ENCODE measurements around the gene NRDE2.

NRDE2 gene

GRCh38 chr14:90294872-90295271 is 36.9 kb downstream of the NRDE2 start:
- Histone ChIP-seq H3K9me3 (ENCODE audit: insufficient read depth, low read depth, low read length) (no peaks in the 10 kb centered on the region), H3K36me3 (ENCODE audit: insufficient read depth, low read length) (peaks cover 72% of the 10 kb centered on the region), H3K27me3 (ENCODE audit: insufficient read depth, low read length) (no peaks in the 10 kb centered on the region), H3K9ac (ENCODE audit: low read depth, low read length) (no peak overlapping the region), H3K4me1 (ENCODE audit: insufficient read depth, low read length) (peaks cover 10% of the 10 kb centered on the region), H3K27ac (ENCODE audit: low read depth, low read length) (no peak overlapping the region), H3K4me3 (ENCODE audit: low read length) (no peak overlapping the region)
- 95% methylated on average over 2 of the region's 2 CpGs for WGBS

- Histone ChIP-seq H3K4me1 (ENCODE audit: insufficient read depth, low read length) (peaks cover 10% of the 10 kb centered on the region), H3K4me3 (ENCODE audit: low read length) (no peak overlapping the region), H3K36me3 (ENCODE audit: insufficient read depth, low read length) (peaks cover 73% of the 10 kb centered on the region), H3K27me3 (ENCODE audit: insufficient read depth, low read length) (no peaks in the 10 kb centered on the region), H3K9me3 (ENCODE audit: insufficient read depth, low read depth, low read length) (no peaks in the 10 kb centered on the region), H3K27ac (ENCODE audit: low read depth, low read length) (no peak overlapping the region), H3K9ac (ENCODE audit: low read depth, low read length) (no peak overlapping the region)
- 95% methylated on average over 11 of the region's 11 CpGs for whole genome bisulfite sequencing
Observed at GRCh38 chr14:90293766-90294730, 37.7 kb downstream of the NRDE2 start.

- Histone ChIP-seq H3K4me3 (ENCODE audit: low read length) (no peak overlapping the region), H3K4me1 (ENCODE audit: insufficient read depth, low read length) (peaks cover 10% of the 10 kb centered on the region), H3K27ac (ENCODE audit: low read depth, low read length) (no peak overlapping the region), H3K9ac (ENCODE audit: low read depth, low read length) (no peak overlapping the region), H3K27me3 (ENCODE audit: insufficient read depth, low read length) (no peaks in the 10 kb centered on the region), H3K9me3 (ENCODE audit: insufficient read depth, low read depth, low read length) (no peaks in the 10 kb centered on the region), H3K36me3 (ENCODE audit: insufficient read depth, low read length) (peaks cover 77% of the 10 kb centered on the region)
- WGBS, result 89% methylated on average over 7 of the region's 7 CpGs
Observed at GRCh38 chr14:90291699-90292098, 40.0 kb downstream of the NRDE2 start.

GRCh38 chr14:90290337-90291011 is 41.3 kb downstream of the NRDE2 start:
- WGBS, result 82% methylated on average over 5 of the region's 6 CpGs
- Histone ChIP-seq H3K9ac (ENCODE audit: low read depth, low read length) (no peak overlapping the region), H3K27me3 (ENCODE audit: insufficient read depth, low read length) (no peaks in the 10 kb centered on the region), H3K4me1 (ENCODE audit: insufficient read depth, low read length) (peaks cover 10% of the 10 kb centered on the region), H3K9me3 (ENCODE audit: insufficient read depth, low read depth, low read length) (no peaks in the 10 kb centered on the region), H3K27ac (ENCODE audit: low read depth, low read length) (no peak overlapping the region), H3K4me3 (ENCODE audit: low read length) (no peak overlapping the region), H3K36me3 (ENCODE audit: insufficient read depth, low read length) (peaks cover 74% of the 10 kb centered on the region)

- Histone ChIP-seq H3K27ac (ENCODE audit: low read depth, low read length) (no peak overlapping the region), H3K36me3 (ENCODE audit: insufficient read depth, low read length) (peaks cover 59% of the 10 kb centered on the region), H3K9ac (ENCODE audit: low read depth, low read length) (no peak overlapping the region), H3K9me3 (ENCODE audit: insufficient read depth, low read depth, low read length) (no peaks in the 10 kb centered on the region), H3K4me3 (ENCODE audit: low read length) (no peak overlapping the region), H3K4me1 (ENCODE audit: insufficient read depth, low read length) (peaks cover 10% of the 10 kb centered on the region), H3K27me3 (ENCODE audit: insufficient read depth, low read length) (no peaks in the 10 kb centered on the region)
- 94% methylated on average over 12 of the region's 12 CpGs for WGBS
Observed at GRCh38 chr14:90288651-90289355, 42.9 kb downstream of the NRDE2 start.

- peaks cover 10% of the 10 kb centered on the region for H3K4me1 ChIP-seq (ENCODE audit: insufficient read depth, low read length)
- WGBS, result 95% methylated on average over 14 of the region's 14 CpGs
- H3K9ac ChIP-seq (ENCODE audit: low read depth, low read length), result no peak overlapping the region
- no peak overlapping the region for H3K4me3 ChIP-seq (ENCODE audit: low read length)
- H3K27me3 ChIP-seq (ENCODE audit: insufficient read depth, low read length), result no peaks in the 10 kb centered on the region
- peaks cover 59% of the 10 kb centered on the region for H3K36me3 ChIP-seq (ENCODE audit: insufficient read depth, low read length)
- H3K9me3 ChIP-seq (ENCODE audit: insufficient read depth, low read depth, low read length), result no peaks in the 10 kb centered on the region
- H3K27ac ChIP-seq (ENCODE audit: low read depth, low read length), result no peak overlapping the region
Observed at GRCh38 chr14:90287791-90288190, 44.0 kb downstream of the NRDE2 start.

GRCh38 chr14:90281756-90282155 is 50.0 kb downstream of the NRDE2 start:
- no peak overlapping the region for H3K9ac ChIP-seq (ENCODE audit: low read depth, low read length)
- no peak overlapping the region for H3K27ac ChIP-seq (ENCODE audit: low read depth, low read length)
- H3K4me1 ChIP-seq (ENCODE audit: insufficient read depth, low read length), result no peaks in the 10 kb centered on the region
- H3K4me3 ChIP-seq (ENCODE audit: low read length), result no peak overlapping the region
- no peaks in the 10 kb centered on the region for H3K9me3 ChIP-seq (ENCODE audit: insufficient read depth, low read depth, low read length)
- H3K36me3 ChIP-seq (ENCODE audit: insufficient read depth, low read length), result peaks cover 37% of the 10 kb centered on the region
- H3K27me3 ChIP-seq (ENCODE audit: insufficient read depth, low read length), result no peaks in the 10 kb centered on the region

- Histone ChIP-seq H3K4me3 (ENCODE audit: low read length) (no peak overlapping the region), H3K9ac (ENCODE audit: low read depth, low read length) (no peak overlapping the region), H3K27me3 (ENCODE audit: insufficient read depth, low read length) (no peaks in the 10 kb centered on the region), H3K27ac (ENCODE audit: low read depth, low read length) (no peak overlapping the region), H3K9me3 (ENCODE audit: insufficient read depth, low read depth, low read length) (no peaks in the 10 kb centered on the region), H3K36me3 (ENCODE audit: insufficient read depth, low read length) (peaks cover 37% of the 10 kb centered on the region), H3K4me1 (ENCODE audit: insufficient read depth, low read length) (no peaks in the 10 kb centered on the region)
- WGBS, result 90% methylated on average over 8 of the region's 8 CpGs
Observed at GRCh38 chr14:90281261-90281660, 50.5 kb downstream of the NRDE2 start.

GRCh38 chr14:90280096-90280495 is 51.6 kb downstream of the NRDE2 start:
- no peaks in the 10 kb centered on the region for H3K4me1 ChIP-seq (ENCODE audit: insufficient read depth, low read length)
- H3K27ac ChIP-seq (ENCODE audit: low read depth, low read length), result no peak overlapping the region
- H3K36me3 ChIP-seq (ENCODE audit: insufficient read depth, low read length), result peaks cover 30% of the 10 kb centered on the region
- no peaks in the 10 kb centered on the region for H3K9me3 ChIP-seq (ENCODE audit: insufficient read depth, low read depth, low read length)
- no peak overlapping the region for H3K4me3 ChIP-seq (ENCODE audit: low read length)
- H3K27me3 ChIP-seq (ENCODE audit: insufficient read depth, low read length), result no peaks in the 10 kb centered on the region
- no peak overlapping the region for H3K9ac ChIP-seq (ENCODE audit: low read depth, low read length)
- 93% methylated on average over 7 of the region's 7 CpGs for WGBS

GRCh38 chr14:90278199-90279175 is 53.3 kb downstream of the NRDE2 start:
- H3K4me1 ChIP-seq (ENCODE audit: insufficient read depth, low read length), result no peaks in the 10 kb centered on the region
- no peaks in the 10 kb centered on the region for H3K9me3 ChIP-seq (ENCODE audit: insufficient read depth, low read depth, low read length)
- no peak overlapping the region for H3K9ac ChIP-seq (ENCODE audit: low read depth, low read length)
- no peak overlapping the region for H3K27ac ChIP-seq (ENCODE audit: low read depth, low read length)
- H3K36me3 ChIP-seq (ENCODE audit: insufficient read depth, low read length), result peaks cover 37% of the 10 kb centered on the region
- H3K4me3 ChIP-seq (ENCODE audit: low read length), result no peak overlapping the region
- no peaks in the 10 kb centered on the region for H3K27me3 ChIP-seq (ENCODE audit: insufficient read depth, low read length)
- WGBS, result 93% methylated on average over 35 of the region's 35 CpGs

Measured in HUES64 (cell line).